ENCODE results near the gene CELF5.
"Not testable (repeated sequence)": the region's sequence is repeated elsewhere in the genome, so short reads cannot be mapped to it uniquely, and the experiment has no call there.

Gene CELF5

GRCh38 chr19:3207461-3208242 is 16.8 kb upstream of the CELF5 start:
- DNase-seq (ENCODE audit: low spot score) (no peak), FAIRE-seq (no peak)

GRCh38 chr19:3208317-3209207 is 15.9 kb upstream of the CELF5 start:
- DNase-seq (ENCODE audit: low spot score), result no peak
- no peak for FAIRE-seq

- DNase-seq (ENCODE audit: low spot score) (peak; percentile 51), FAIRE-seq (no peak)
Observed at GRCh38 chr19:3210347-3211017, 14.0 kb upstream of the CELF5 start.

- FAIRE-seq (no peak), DNase-seq (ENCODE audit: low spot score) (no peak)
Observed at GRCh38 chr19:3211191-3211590, 13.3 kb upstream of the CELF5 start.

- FAIRE-seq, result no peak
Observed at GRCh38 chr19:3213159-3213558, 11.3 kb upstream of the CELF5 start.

GRCh38 chr19:3216874-3217273 is 7.6 kb upstream of the CELF5 start:
- no peak for FAIRE-seq

More at GRCh38 chr19:3213159-3213558, 11.3 kb upstream of the CELF5 start:
- DNase-seq (ENCODE audit: low spot score), result no peak

GRCh38 chr19:3220576-3220975 is 3.9 kb upstream of the CELF5 start:
- FAIRE-seq (no peak), DNase-seq (ENCODE audit: low spot score) (no peak)

More at GRCh38 chr19:3216874-3217273, 7.6 kb upstream of the CELF5 start:
- no peak for DNase-seq (ENCODE audit: low spot score)

GRCh38 chr19:3221576-3221975 is 2.9 kb upstream of the CELF5 start:
- FAIRE-seq; DNase-seq (ENCODE audit: low spot score): not testable (repeated sequence)

- DNase-seq (ENCODE audit: low spot score) (no peak), FAIRE-seq (no peak)
Observed at GRCh38 chr19:3222709-3223108, 1.8 kb upstream of the CELF5 start.

- DNase-seq (ENCODE audit: low spot score), result no peak
- FAIRE-seq, result no peak
Observed at GRCh38 chr19:3225169-3225485, 666 bp downstream of the CELF5 start.

GRCh38 chr19:3225677-3226093 is 1.2 kb downstream of the CELF5 start:
- DNase-seq (ENCODE audit: low spot score) (no peak), FAIRE-seq (no peak)

GRCh38 chr19:3227054-3227626 is 2.7 kb downstream of the CELF5 start:
- no peak for DNase-seq (ENCODE audit: low spot score)
- no peak for FAIRE-seq

GRCh38 chr19:3229346-3229743 is 4.9 kb downstream of the CELF5 start:
- no peak for FAIRE-seq
- DNase-seq (ENCODE audit: low spot score), result no peak

- DNase-seq (ENCODE audit: low spot score) (no peak), FAIRE-seq (no peak)
Observed at GRCh38 chr19:3229888-3230496, 5.5 kb downstream of the CELF5 start.

GRCh38 chr19:3231288-3231687 is 6.8 kb downstream of the CELF5 start:
- FAIRE-seq (no peak), DNase-seq (ENCODE audit: low spot score) (no peak)

- no peak for FAIRE-seq
Observed at GRCh38 chr19:3233116-3233515, 8.7 kb downstream of the CELF5 start.

GRCh38 chr19:3233831-3234230 is 9.4 kb downstream of the CELF5 start:
- DNase-seq (ENCODE audit: low spot score), result no peak
- no peak for FAIRE-seq

More at GRCh38 chr19:3233116-3233515, 8.7 kb downstream of the CELF5 start:
- no peak for DNase-seq (ENCODE audit: low spot score)

GRCh38 chr19:3234800-3235199 is 10.3 kb downstream of the CELF5 start:
- DNase-seq (ENCODE audit: low spot score), result no peak
- FAIRE-seq, result no peak

GRCh38 chr19:3235604-3236003 is 11.1 kb downstream of the CELF5 start:
- FAIRE-seq; DNase-seq (ENCODE audit: low spot score): not testable (repeated sequence)

- DNase-seq (ENCODE audit: low spot score), result no peak
- FAIRE-seq, result no peak
Observed at GRCh38 chr19:3236272-3236671, 11.8 kb downstream of the CELF5 start.

- FAIRE-seq, result no peak
Observed at GRCh38 chr19:3238066-3238561, 13.7 kb downstream of the CELF5 start.

More at GRCh38 chr19:3238066-3238561, 13.7 kb downstream of the CELF5 start:
- DNase-seq (ENCODE audit: low spot score), result no peak

Data from RCC 7860 (cell line).